SKM-1 (cell line): ENCODE measurements around the gene METTL8.
A peak's percentile ranks its signal among the peaks of the same experiment; 100 is the strongest.

Experiments
- DNase-seq: peaks from one replicate; lab custom pipeline; 2025; ENCODE audit not compliant: unreplicated experiment; lab: John Stamatoyannopoulos, UW

Gene METTL8

GRCh38 chr2:171433763-171434012 lies at the start of gene METTL8:
Gene METTL8 (minus strand): TSS chr2:171433990. CDS start chr2:171392185, 41,805 bp downstream.
- DNase-seq, result no peak

- DNase-seq, result no peak
Measured at GRCh38 chr2:171482877-171483276, 49.1 kb upstream of the METTL8 start.

GRCh38 chr2:171482308-171482707 lies 48.5 kb upstream of the METTL8 start:
- no peak for DNase-seq

GRCh38 chr2:171480908-171481307 lies 47.1 kb upstream of the METTL8 start:
- no peak for DNase-seq

GRCh38 chr2:171479154-171479814 lies 45.5 kb upstream of the METTL8 start:
- DNase-seq, result no peak

- DNase-seq, result no peak
Measured at GRCh38 chr2:171478345-171478744, 44.6 kb upstream of the METTL8 start.

- DNase-seq, result no peak
Measured at GRCh38 chr2:171475979-171476378, 42.2 kb upstream of the METTL8 start.

- no peak for DNase-seq
Measured at GRCh38 chr2:171470129-171470528, 36.3 kb upstream of the METTL8 start.

GRCh38 chr2:171469176-171469575 lies 35.4 kb upstream of the METTL8 start:
- DNase-seq, result no peak

- no peak for DNase-seq
Measured at GRCh38 chr2:171460537-171460936, 26.7 kb upstream of the METTL8 start.

- no peak for DNase-seq
Measured at GRCh38 chr2:171459498-171459897, 25.7 kb upstream of the METTL8 start.

GRCh38 chr2:171452773-171453172 lies 19.0 kb upstream of the METTL8 start:
- DNase-seq, result no peak

GRCh38 chr2:171451074-171451473 lies 17.3 kb upstream of the METTL8 start:
- no peak for DNase-seq

GRCh38 chr2:171447675-171448074 lies 13.9 kb upstream of the METTL8 start:
- no peak for DNase-seq

- DNase-seq, result no peak
Measured at GRCh38 chr2:171441470-171441869, 7.7 kb upstream of the METTL8 start.

GRCh38 chr2:171436307-171436706 lies 2.5 kb upstream of the METTL8 start:
- DNase-seq, result no peak

GRCh38 chr2:171434013-171434989 lies 511 bp upstream of the METTL8 start, which contains the start of gene DCAF17:
Gene DCAF17 (plus strand): TSS chr2:171434226. CDS start chr2:171434578, 352 bp downstream.
- peak; percentile 77 for DNase-seq

GRCh38 chr2:171432969-171433762 lies 624 bp downstream of the METTL8 start:
- no peak for DNase-seq

- no peak for DNase-seq
Measured at GRCh38 chr2:171432206-171432968, 1.4 kb downstream of the METTL8 start.

- no peak for DNase-seq
Measured at GRCh38 chr2:171431677-171432167, 2.1 kb downstream of the METTL8 start.
